Smooth muscle cell (in vitro differentiated cells): Measurements from ENCODE around the gene SLC25A14. TPM values are rescaled to one million over a fixed set of nuclear protein-coding genes. Genes with fewer than 3 reads are reported as not detected.
A peak's percentile ranks its signal among the peaks of the same experiment; 100 is the strongest.
"Not testable (repeated sequence)": the region's sequence is repeated elsewhere in the genome, so short reads cannot be mapped to it uniquely, and the experiment has no call there.

Experiments used
- DNase-seq: peaks from one replicate; lab custom pipeline; 2025; ENCODE audit not compliant: unreplicated experiment; lab: John Stamatoyannopoulos, UW
- H2AFZ ChIP-seq: fragments of 200-600 bp; sonication (generic); 2 replicates; pipeline ENCODE4 v1.6.0; 2016; ENCODE audit warnings: antibody characterized with exemption, low read depth, mild to moderate bottlenecking
- H3F3A ChIP-seq: fragments of 200-600 bp; sonication (generic); 2 replicates; pipeline ENCODE4 v1.6.0; 2017; ENCODE audit warnings: antibody characterized with exemption, low read depth
- H3K27ac ChIP-seq: fragments of 200-600 bp; sonication (generic); 2 replicates; pipeline ENCODE4 v1.5.1; 2016; ENCODE audit warnings: low read depth, mild to moderate bottlenecking
- H3K27me3 ChIP-seq: fragments of 200-600 bp; sonication (generic); 2 replicates; pipeline ENCODE4 v1.6.1; 2016; ENCODE audit warnings: low read depth, mild to moderate bottlenecking
- H3K36me3 ChIP-seq: fragments of 200-600 bp; sonication (generic); 2 replicates; pipeline ENCODE4 v1.5.1; 2016; ENCODE audit warnings: low read depth
- H3K4me1 ChIP-seq: fragments of 200-600 bp; sonication (generic); 2 replicates; pipeline ENCODE4 v1.5.1; 2016; ENCODE audit warnings: low read depth
- H3K4me2 ChIP-seq: fragments of 200-600 bp; sonication (generic); 2 replicates; pipeline ENCODE4 v1.6.0; 2016; ENCODE audit warnings: mild to moderate bottlenecking
- H3K4me3 ChIP-seq: fragments of 200-600 bp; sonication (generic); 2 replicates; pipeline ENCODE4 v1.5.1; 2016; ENCODE audit warnings: mild to moderate bottlenecking
- H3K79me2 ChIP-seq: fragments of 200-600 bp; sonication (generic); 2 replicates; pipeline ENCODE4 v1.6.0; 2016; ENCODE audit warnings: low read depth, mild to moderate bottlenecking
- H3K9ac ChIP-seq: fragments of 200-600 bp; sonication (generic); 2 replicates; pipeline ENCODE4 v1.6.0; 2016; ENCODE audit warnings: low read depth
- H3K9me3 ChIP-seq: fragments of 200-600 bp; sonication (generic); replicated peaks from 2 replicates; pipeline ENCODE4 v1.5.1; 2016; ENCODE audit warnings: low read depth
- H4K20me1 ChIP-seq: fragments of 200-600 bp; sonication (generic); 2 replicates; pipeline ENCODE4 v1.6.0; 2016; ENCODE audit warnings: low read depth
- WGBS: methylation state at CpG from one replicate; pipeline ENCODE4 v1.1.7; 2016; ENCODE audit warnings: low lambda C conversion rate; 5-methylcytosine and 5-hydroxymethylcytosine counted together
- polyA plus RNA-seq: library from polyadenylated mRNA; unstranded; fragments of >200 nt; fragmentation: Nextera tagmentation; extraction: Ambion mirVana; gene quantifications from 2 replicates; pipeline ENCODE4 v1.2.1, GENCODE V29; 2016
- total RNA-seq: library from RNA; depleted of rRNA; stranded (reverse); fragments of >200 nt; gene quantifications from 2 replicates; pipeline ENCODE4 v1.2.3, GENCODE V29; 2014
- TF ChIP-seq, protein P1 (sequence below): fragments of 200-600 bp; sonication (generic); IDR thresholded peaks from 2 replicates; pipeline ENCODE4 v1.5.1; 2017; ENCODE audit warnings: borderline replicate concordance, mild to moderate bottlenecking, antibody characterized with exemption; ENCODE audit not compliant: insufficient read depth, poor library complexity, severe bottlenecking

SLC25A14 gene
- total and polyA plus RNA-seq, 2 experiments from 2014 or later: 16.1 to 24.7 TPM

DNA sequence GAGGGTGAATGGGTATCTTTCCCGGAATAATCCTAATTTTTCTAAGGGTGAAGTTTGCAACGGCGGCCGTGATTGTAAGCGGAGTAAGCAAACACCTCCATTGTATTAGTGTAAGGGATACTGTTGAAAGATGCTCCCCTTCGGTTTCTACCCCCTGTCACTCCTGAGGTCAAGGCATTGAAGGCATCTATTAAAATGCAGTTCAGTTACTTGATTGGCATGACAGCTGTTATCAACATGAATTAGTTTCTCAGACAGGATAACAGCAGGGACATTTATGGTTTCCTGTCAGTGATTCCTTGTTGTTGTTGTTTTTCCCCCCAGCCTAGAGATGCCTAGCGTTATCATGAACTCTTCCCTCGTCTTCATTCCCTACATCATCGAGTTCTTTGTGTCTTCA, 552 bp downstream of the SLC25A14 start:
- WGBS: 43% methylated on average over 9 of the region's 9 CpGs
- Histone ChIP-seq H3K27ac (no peak overlapping the region), H3K79me2 (peaks cover 4% of the 10 kb centered on the region), H3K4me2 (peak overlapping the region; percentile 80), H3K4me1 (no peaks in the 10 kb centered on the region), H2AFZ (peak overlapping the region; percentile 92), H3K9ac (peak overlapping the region; percentile 38), H3K4me3 (peak overlapping the region; percentile 69), H3K27me3 (no peaks in the 10 kb centered on the region), H3K9me3 (peaks cover 2% of the 10 kb centered on the region), H4K20me1 (no peaks in the 10 kb centered on the region), H3K36me3 (no peaks in the 10 kb centered on the region), H3F3A (no peaks in the 10 kb centered on the region)
- DNase-seq: no peak
- TF ChIP-seq, protein P1, sequence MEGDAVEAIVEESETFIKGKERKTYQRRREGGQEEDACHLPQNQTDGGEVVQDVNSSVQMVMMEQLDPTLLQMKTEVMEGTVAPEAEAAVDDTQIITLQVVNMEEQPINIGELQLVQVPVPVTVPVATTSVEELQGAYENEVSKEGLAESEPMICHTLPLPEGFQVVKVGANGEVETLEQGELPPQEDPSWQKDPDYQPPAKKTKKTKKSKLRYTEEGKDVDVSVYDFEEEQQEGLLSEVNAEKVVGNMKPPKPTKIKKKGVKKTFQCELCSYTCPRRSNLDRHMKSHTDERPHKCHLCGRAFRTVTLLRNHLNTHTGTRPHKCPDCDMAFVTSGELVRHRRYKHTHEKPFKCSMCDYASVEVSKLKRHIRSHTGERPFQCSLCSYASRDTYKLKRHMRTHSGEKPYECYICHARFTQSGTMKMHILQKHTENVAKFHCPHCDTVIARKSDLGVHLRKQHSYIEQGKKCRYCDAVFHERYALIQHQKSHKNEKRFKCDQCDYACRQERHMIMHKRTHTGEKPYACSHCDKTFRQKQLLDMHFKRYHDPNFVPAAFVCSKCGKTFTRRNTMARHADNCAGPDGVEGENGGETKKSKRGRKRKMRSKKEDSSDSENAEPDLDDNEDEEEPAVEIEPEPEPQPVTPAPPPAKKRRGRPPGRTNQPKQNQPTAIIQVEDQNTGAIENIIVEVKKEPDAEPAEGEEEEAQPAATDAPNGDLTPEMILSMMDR: no peak

GRCh38 chrX:130343411-130343810, 3.7 kb downstream of the SLC25A14 start:
- Histone ChIP-seq H3F3A (no peaks in the 10 kb centered on the region), H3K9ac (no peak overlapping the region), H4K20me1 (no peaks in the 10 kb centered on the region), H3K79me2 (peaks cover 4% of the 10 kb centered on the region), H3K4me1 (no peaks in the 10 kb centered on the region), H3K4me2 (no peak overlapping the region), H3K27me3 (no peaks in the 10 kb centered on the region), H3K9me3 (peaks cover 2% of the 10 kb centered on the region), H3K27ac (peak overlapping the region; percentile 19), H3K4me3 (no peak overlapping the region), H2AFZ (no peak overlapping the region), H3K36me3 (no peaks in the 10 kb centered on the region)
- TF ChIP-seq, protein P1: no peak
- DNase-seq: no peak
- 48% methylated on average over 1 of the region's 1 CpG for WGBS

GRCh38 chrX:130347321-130347720, 7.6 kb downstream of the SLC25A14 start:
- DNase-seq: no peak
- WGBS: 49% methylated on average over 1 of the region's 1 CpG
- H3K4me2 ChIP-seq: no peak overlapping the region

DNA sequence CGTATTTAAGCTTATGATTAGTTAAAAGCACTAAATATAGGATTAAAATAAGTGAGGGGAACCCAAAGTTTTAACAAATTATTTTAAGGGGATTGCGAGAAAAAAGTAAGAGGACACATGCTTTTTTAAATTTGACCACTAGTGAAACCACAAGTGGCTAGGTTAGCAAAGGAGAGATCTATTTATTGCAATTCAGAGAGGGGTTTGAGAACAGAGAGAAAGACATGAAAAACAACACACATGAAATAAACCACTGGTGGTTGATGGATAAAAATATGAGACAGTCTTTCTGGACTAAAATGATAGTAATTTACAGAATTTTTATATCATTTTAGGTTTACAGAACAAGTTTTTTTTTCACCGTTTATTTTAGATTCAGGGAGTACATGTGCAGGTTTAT, 11.8 kb downstream of the SLC25A14 start:
- Histone ChIP-seq H3K36me3 (no peaks in the 10 kb centered on the region), H4K20me1 (no peaks in the 10 kb centered on the region), H3K27me3 (no peaks in the 10 kb centered on the region), H3K79me2 (no peaks in the 10 kb centered on the region), H3K4me1 (no peaks in the 10 kb centered on the region), H3K9me3 (peaks cover 3% of the 10 kb centered on the region), H3K27ac (no peak overlapping the region), H3F3A (no peaks in the 10 kb centered on the region), H3K9ac (no peak overlapping the region), H3K4me2 (no peak overlapping the region), H2AFZ (no peak overlapping the region), H3K4me3 (no peak overlapping the region)
- no peak for DNase-seq
- TF ChIP-seq, protein P1: no peak
- 75% methylated on average over 3 of the region's 3 CpGs for WGBS

More at GRCh38 chrX:130347321-130347720, 7.6 kb downstream of the SLC25A14 start:
- no peaks in the 10 kb centered on the region for H3F3A ChIP-seq
- H3K27ac ChIP-seq: no peak overlapping the region
- H3K36me3 ChIP-seq: no peaks in the 10 kb centered on the region
- H3K79me2 ChIP-seq: no peaks in the 10 kb centered on the region
- no peak overlapping the region for H2AFZ ChIP-seq
- no peak overlapping the region for H3K4me3 ChIP-seq
- no peak overlapping the region for H3K9ac ChIP-seq
- peaks cover 6% of the 10 kb centered on the region for H3K9me3 ChIP-seq
- no peaks in the 10 kb centered on the region for H3K4me1 ChIP-seq
- H4K20me1 ChIP-seq: no peaks in the 10 kb centered on the region
- no peaks in the 10 kb centered on the region for H3K27me3 ChIP-seq
- TF ChIP-seq, protein P1: no peak

DNA sequence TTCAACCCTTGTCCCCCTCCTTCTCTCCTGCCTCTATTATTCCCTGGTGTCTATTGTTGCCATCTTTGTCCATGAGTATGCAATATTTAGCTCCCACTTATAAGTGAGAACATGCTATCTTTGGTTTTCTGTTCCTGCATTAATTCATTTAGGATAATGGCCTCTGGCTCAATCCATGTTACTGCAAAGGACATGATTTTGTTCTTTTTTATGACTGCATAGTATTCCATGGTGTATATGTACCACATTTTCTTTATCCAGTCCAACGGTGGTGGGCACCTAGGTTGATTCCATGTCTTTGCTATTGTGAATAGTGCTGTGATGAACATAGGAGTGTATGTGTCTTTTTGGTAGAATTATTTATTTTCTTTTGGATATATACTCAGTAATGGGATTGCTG, 12.3 kb downstream of the SLC25A14 start:
- H2AFZ ChIP-seq, H3K27ac ChIP-seq, H3K9ac ChIP-seq, H3K9me3 ChIP-seq, H3K4me3 ChIP-seq, DNase-seq, H4K20me1 ChIP-seq, H3K4me2 ChIP-seq, H3F3A ChIP-seq, H3K27me3 ChIP-seq, H3K36me3 ChIP-seq, H3K4me1 ChIP-seq, H3K79me2 ChIP-seq: not testable (repeated sequence)
- WGBS: 75% methylated on average over 1 of the region's 1 CpG
